Astrocyte (in vitro differentiated cells and primary cell): ENCODE data around the gene STK36.

Experiments
- EZH2 ChIP-seq: IDR thresholded peaks from 2 replicates; pipeline ENCODE4 v1.6.1; 2012; ENCODE audit warnings: mild to moderate bottlenecking, low read length, inconsistent platforms; ENCODE audit not compliant: insufficient read depth
- TF ChIP-seq, protein P1 (sequence below): IDR thresholded peaks from 2 replicates; pipeline ENCODE4 v1.5.1; 2011; ENCODE audit warnings: low read depth, mild to moderate bottlenecking, inconsistent platforms, low read length, moderate library complexity; ENCODE audit not compliant: insufficient read depth

DNA sequence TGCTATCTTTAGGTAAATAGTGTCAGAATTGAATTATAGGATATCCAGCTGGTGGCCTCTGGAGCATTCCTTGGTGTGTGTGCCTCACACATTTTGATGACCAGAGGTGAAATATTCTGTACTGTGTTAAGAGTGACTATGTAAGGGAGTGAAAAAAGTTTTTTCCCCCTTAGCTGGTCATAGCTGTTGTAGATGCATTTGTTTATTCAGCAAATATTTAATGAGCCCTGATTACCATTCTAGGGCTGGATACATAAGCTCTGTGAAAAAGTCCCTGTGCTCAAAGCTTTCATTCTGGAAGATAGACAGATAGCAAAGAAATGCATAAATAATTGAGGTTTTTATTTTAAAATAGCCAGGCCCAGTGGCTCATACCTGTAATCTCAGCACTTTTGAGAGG is 49.6 kb downstream of the STK36 start:
- TF ChIP-seq, protein P1, sequence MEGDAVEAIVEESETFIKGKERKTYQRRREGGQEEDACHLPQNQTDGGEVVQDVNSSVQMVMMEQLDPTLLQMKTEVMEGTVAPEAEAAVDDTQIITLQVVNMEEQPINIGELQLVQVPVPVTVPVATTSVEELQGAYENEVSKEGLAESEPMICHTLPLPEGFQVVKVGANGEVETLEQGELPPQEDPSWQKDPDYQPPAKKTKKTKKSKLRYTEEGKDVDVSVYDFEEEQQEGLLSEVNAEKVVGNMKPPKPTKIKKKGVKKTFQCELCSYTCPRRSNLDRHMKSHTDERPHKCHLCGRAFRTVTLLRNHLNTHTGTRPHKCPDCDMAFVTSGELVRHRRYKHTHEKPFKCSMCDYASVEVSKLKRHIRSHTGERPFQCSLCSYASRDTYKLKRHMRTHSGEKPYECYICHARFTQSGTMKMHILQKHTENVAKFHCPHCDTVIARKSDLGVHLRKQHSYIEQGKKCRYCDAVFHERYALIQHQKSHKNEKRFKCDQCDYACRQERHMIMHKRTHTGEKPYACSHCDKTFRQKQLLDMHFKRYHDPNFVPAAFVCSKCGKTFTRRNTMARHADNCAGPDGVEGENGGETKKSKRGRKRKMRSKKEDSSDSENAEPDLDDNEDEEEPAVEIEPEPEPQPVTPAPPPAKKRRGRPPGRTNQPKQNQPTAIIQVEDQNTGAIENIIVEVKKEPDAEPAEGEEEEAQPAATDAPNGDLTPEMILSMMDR: no peak
- no peak for TF ChIP-seq EZH2
